HepG2 (cell line): Measurements from ENCODE around the gene NYNRIN. TPM values are rescaled to one million over a fixed set of nuclear protein-coding genes. Genes with fewer than 3 reads are reported as not detected.

Source experiments
- ATAC-seq: fragments of 200-7000 bp; cut with Tn5 transposase; 3 replicates; pipeline ENCODE4 v1.9.1; 2020; ENCODE audit warnings: mild to moderate bottlenecking, moderate library complexity
- BruUV-seq: library from RNA; stranded (reverse); fragments of 400-500 nt; replicated peaks from 2 replicates; lab custom pipeline; 2021; lab: Mats Ljungman, UMichigan
- CTCF ChIA-PET: fragments of 300-600 bp; formaldehyde crosslinking; extraction: SDS; loops from one replicate; lab custom pipeline; 2021; ENCODE audit warnings: low total read pairs, inconsistent platforms, low intra/inter-chr PET ratio; lab: Yijun Ruan, JAX
- POLR2A ChIA-PET: fragments of 350-600 bp; sonication (Branson Sonifier 250); formaldehyde crosslinking; loops from one replicate; lab custom pipeline; 2020; ENCODE audit warnings: antibody characterized with exemption, inconsistent platforms; lab: Yijun Ruan, JAX
- DNase-seq: peaks from one replicate; pipeline ENCODE4 v3.0.0-alpha.2; 2015; ENCODE audit warnings: low spot score
- FAIRE-seq: peaks from 3 replicates; lab custom pipeline; 2011; peaks lifted over from hg19 to GRCh38; lab: Jason Lieb, UNC
- H2AFZ ChIP-seq: one replicate; pipeline ENCODE4 v1.6.1; 2011; ENCODE audit warnings: low read length, inconsistent platforms
- H3K27ac ChIP-seq: fragments of 300-600 bp; 3 replicates; pipeline ENCODE4 v1.8.0; 2011; ENCODE audit warnings: mixed run types, mild to moderate bottlenecking, mixed read lengths, low read length, inconsistent platforms; ENCODE audit not compliant: insufficient read depth; ENCODE audit errors: extremely low read length
- H3K27me3 ChIP-seq, 2 experiments: fragments of 200-600 bp in 1 of 2; 2 replicates in 1 of 2; 3 replicates in 1 of 2; pipeline versions ENCODE4 v1.6.0 to v1.8.0; 2011; ENCODE audit warnings: low read length in 2 of 2, mild to moderate bottlenecking in 2 of 2, moderate library complexity in 2 of 2, inconsistent platforms in 1 of 2; ENCODE audit not compliant: insufficient read depth in 2 of 2, control insufficient read depth in 1 of 2
- H3K36me3 ChIP-seq, 2 experiments: fragments of 200-600 bp in 1 of 2; replicated peaks in 1 of 2; 2 replicates in 1 of 2; 3 replicates in 1 of 2; pipeline versions ENCODE4 v1.5.1 to v1.8.0; 2011; ENCODE audit warnings: low read length in 2 of 2, inconsistent platforms in 1 of 2; ENCODE audit not compliant: insufficient read depth in 2 of 2, control insufficient read depth in 1 of 2
- H3K4me1 ChIP-seq: 2 replicates; pipeline ENCODE4 v1.5.1; 2012; ENCODE audit warnings: low read length, inconsistent platforms; ENCODE audit not compliant: insufficient read depth
- H3K4me2 ChIP-seq: 2 replicates; pipeline ENCODE4 v1.6.0; 2011; ENCODE audit warnings: low read depth, low read length, inconsistent platforms
- H3K4me3 ChIP-seq, 3 experiments: fragments of 200-600 bp in 1 of 3; sonication (generic), shearing (Covaris generic) in 1 of 3; replicated peaks in 1 of 3; 2 replicates each; pipeline ENCODE4 v1.5.1; 2011 to 2016; ENCODE audit warnings: low read length in 3 of 3, inconsistent platforms in 2 of 3, low read depth in 2 of 3, mild to moderate bottlenecking in 2 of 3, control low read depth in 1 of 3, mixed read lengths in 1 of 3; ENCODE audit not compliant: insufficient read depth in 1 of 3
- H3K79me2 ChIP-seq: one replicate; pipeline ENCODE4 v1.6.1; 2011; ENCODE audit warnings: low read length, inconsistent platforms; ENCODE audit not compliant: insufficient read depth
- H3K9ac ChIP-seq: 2 replicates; pipeline ENCODE4 v1.6.0; 2011; ENCODE audit warnings: mild to moderate bottlenecking, low read depth, low read length, inconsistent platforms; ENCODE audit not compliant: insufficient read depth
- H3K9me3 ChIP-seq: 2 replicates; pipeline ENCODE4 v1.5.1; 2012; ENCODE audit warnings: mild to moderate bottlenecking, low read length
- H4K20me1 ChIP-seq: 2 replicates; pipeline ENCODE4 v1.6.0; 2011; ENCODE audit warnings: inconsistent platforms, mild to moderate bottlenecking, low read length, moderate library complexity; ENCODE audit not compliant: insufficient read depth
- AHR ChIP-seq: IDR thresholded peaks from 2 replicates; pipeline ENCODE4 v1.6.1; 2018; ENCODE audit warnings: missing genetic modification reagents, missing compliant biosample characterization
- FOSL2 ChIP-seq: sonication (generic); formaldehyde crosslinking; IDR thresholded peaks from 2 replicates; pipeline ENCODE4 v1.4.0; 2020; ENCODE audit warnings: missing genetic modification reagents
- HCFC1 ChIP-seq: fragments of 150-350 bp; IDR thresholded peaks from 2 replicates; pipeline ENCODE4 v1.6.1; 2014; ENCODE audit warnings: low read depth, low read length
- MBD4 ChIP-seq: IDR thresholded peaks from 2 replicates; pipeline ENCODE4 v1.6.1; 2012; ENCODE audit warnings: low read length, inconsistent platforms, borderline replicate concordance
- NCOA1 ChIP-seq: sonication (generic); formaldehyde crosslinking; IDR thresholded peaks from 2 replicates; pipeline ENCODE4 v1.9.0; 2021; ENCODE audit warnings: missing genetic modification reagents
- NPAS2 ChIP-seq: sonication (generic); formaldehyde crosslinking; IDR thresholded peaks from 2 replicates; pipeline ENCODE4 v1.8.0; 2022; ENCODE audit warnings: mild to moderate bottlenecking, missing genetic modification reagents, borderline replicate concordance
- PBX3 ChIP-seq: sonication (generic); formaldehyde crosslinking; IDR thresholded peaks from 2 replicates; pipeline ENCODE4 v1.8.1; 2023; ENCODE audit warnings: missing genetic modification reagents, inconsistent platforms, borderline replicate concordance
- PTBP1 ChIP-seq: fragments of 200-400 bp; formaldehyde crosslinking; IDR thresholded peaks from 2 replicates; pipeline ENCODE4 v1.6.1; 2018; ENCODE audit warnings: low read length, low read depth; ENCODE audit not compliant: poor library complexity, severe bottlenecking
- SNRNP70 ChIP-seq: fragments of 200-400 bp; formaldehyde crosslinking; IDR thresholded peaks from 2 replicates; pipeline ENCODE4 v1.6.1; 2017; ENCODE audit warnings: mild to moderate bottlenecking, low read depth, low read length, moderate library complexity
- SYNCRIP ChIP-seq: fragments of 200-400 bp; formaldehyde crosslinking; IDR thresholded peaks from 2 replicates; pipeline ENCODE4 v1.6.1; 2018; ENCODE audit warnings: mild to moderate bottlenecking, low read depth, low read length; ENCODE audit not compliant: insufficient read depth
- ZBTB44 ChIP-seq: sonication (generic); formaldehyde crosslinking; IDR thresholded peaks from 2 replicates; pipeline ENCODE4 v1.4.0; 2020; ENCODE audit warnings: missing genetic modification reagents
- WGBS: methylation state at CpG from one replicate; pipeline ENCODE4 v1.1.6; 2017; ENCODE audit warnings: low lambda C conversion rate; 5-methylcytosine and 5-hydroxymethylcytosine counted together
- in situ Hi-C: cut with HindIII; loops from 2 replicates; pipeline ENCODE4 v1.10.0; 2017; ENCODE audit warnings: low pct_unique_long_range_greater_than_20kb; ENCODE audit not compliant: extremely low pct_ligation_motif_present
- intact Hi-C: fragments of 100-400 bp; cut with micrococcal nuclease; formaldehyde crosslinking; loops from one replicate; pipeline ENCODE4 v1.10.0; 2022; ENCODE audit not compliant: unreplicated experiment
- polyA plus RNA-seq, 8 experiments: library from polyadenylated mRNA; depleted of rRNA in 3 of 8; stranded (reverse) in 7 of 8; unstranded in 1 of 8; fragments of >200 nt; fragmentation: Illumina TruSeq in 4 of 8; extraction: Trizol in 4 of 8; gene quantifications; 2 replicates each; pipeline versions ENCODE4 v1.2.1 to v1.2.3, GENCODE V29; 2011 to 2016; ENCODE audit warnings: low read depth in 4 of 8, missing spikeins in 1 of 8, mixed read lengths in 1 of 8; ENCODE audit not compliant: insufficient read depth in 1 of 8
- total RNA-seq, 5 experiments: library from RNA; depleted of rRNA; stranded (reverse); fragments of >200 nt; fragmentation: Illumina TruSeq; extraction: Trizol; gene quantifications; 2 replicates each; pipeline ENCODE4 v1.2.3, GENCODE V29; 2016; ENCODE audit warnings: low read depth in 1 of 5
- TF ChIP-seq, protein P1 (sequence below): sonication (generic); formaldehyde crosslinking; IDR thresholded peaks from 2 replicates; pipeline ENCODE4 v1.4.0; 2020; ENCODE audit warnings: missing genetic modification reagents, mild to moderate bottlenecking, borderline replicate concordance

The NYNRIN gene
- total and polyA plus RNA-seq, 2 of the 13 experiments (the other 11 are each of a cell fraction or from before 2014, with no cell fraction given) = 0.63 to 1.1 TPM

DNA sequence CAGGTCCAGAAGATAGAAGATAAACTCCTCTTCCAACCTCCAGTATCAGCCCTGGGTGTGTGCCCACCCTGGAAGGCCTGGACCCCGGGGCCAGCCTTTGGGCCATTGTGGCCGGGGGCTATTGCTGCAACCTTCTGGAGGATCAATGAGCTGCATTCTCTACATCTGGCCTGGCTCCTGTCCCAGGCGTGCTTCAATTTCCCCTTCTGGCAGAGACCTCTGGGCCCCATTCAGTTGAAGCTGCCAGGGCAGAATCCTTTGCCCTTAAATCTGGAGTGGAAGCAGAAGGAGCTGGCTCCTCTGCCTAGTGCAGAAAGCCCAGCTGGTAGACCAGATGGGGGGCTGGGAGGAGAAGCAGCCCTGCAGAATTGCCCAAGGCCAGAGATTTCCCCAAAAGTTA lies 10.0 kb downstream of the NYNRIN start:
- no peaks in the 10 kb centered on the region for H3K4me1 ChIP-seq
- WGBS = 42% methylated on average over 3 of the region's 3 CpGs
- no peak overlapping the region for H3K9ac ChIP-seq
- no peaks in the 10 kb centered on the region for H3K79me2 ChIP-seq
- in situ Hi-C loops = no loop called here
- no peaks in the 10 kb centered on the region for H3K9me3 ChIP-seq
- no peak overlapping the region for H3K4me2 ChIP-seq
- no TSS peak for BruUV-seq
- DNase-seq (no peak), ATAC-seq (no peak; the same call in 2 of the 3 replicates), FAIRE-seq (no peak)
- no peak overlapping the region for H2AFZ ChIP-seq
- no peak overlapping the region for H3K27ac ChIP-seq
- intact Hi-C loops = no loop called here
- no peaks in the 10 kb centered on the region for H3K36me3 ChIP-seq
- ChIA-PET POLR2A (interaction anchor here (0.5 to 2.0 kb wide), 6 partner anchors 10 to 166 kb away, joined by 3 to 8 read pairs (median 5); partner anchors contain the start of genes CBLN3, CIDEB and KHNYN), CTCF (no interaction called here)
- no peak overlapping the region for H3K4me3 ChIP-seq
- peaks cover 0 to 2% of the 10 kb centered on the region in 2 experiments; a peak in 1 of 5 replicates for H3K27me3 ChIP-seq
- TF ChIP-seq SNRNP70 = no peak
- TF ChIP-seq HCFC1 = no peak
- TF ChIP-seq AHR (CRISPR knock-in tag) = 0 out of 2 replicates have a peak, but pooled peaks have one; percentile 2
- no peaks in the 10 kb centered on the region for H4K20me1 ChIP-seq

- no peak for ATAC-seq
- FAIRE-seq = no peak
- intact Hi-C loops (no loop called here), in situ Hi-C loops (no loop called here)
- H3K9me3 ChIP-seq = no peaks in the 10 kb centered on the region
- ChIA-PET POLR2A (interaction anchor here (0.8 to 2.0 kb wide), 6 partner anchors 9 to 101 kb away, joined by 3 to 8 read pairs (median 5); partner anchors contain the start of genes CBLN3, CIDEB and KHNYN), CTCF (no interaction called here)
- H3K27ac ChIP-seq = no peak overlapping the region
- no peak overlapping the region for H2AFZ ChIP-seq
- peaks cover 0 to 2% of the 10 kb centered on the region in 2 experiments; a peak in 1 of 5 replicates for H3K27me3 ChIP-seq
- H3K4me1 ChIP-seq = no peaks in the 10 kb centered on the region
- DNase-seq = no peak
- no peak overlapping the region for H3K4me2 ChIP-seq
- H4K20me1 ChIP-seq = no peaks in the 10 kb centered on the region
- no peak overlapping the region for H3K9ac ChIP-seq
- no peaks in the 10 kb centered on the region for H3K79me2 ChIP-seq
- H3K36me3 ChIP-seq = no peaks in the 10 kb centered on the region
- H3K4me3 ChIP-seq = no peak overlapping the region
- BruUV-seq = no TSS peak
- WGBS = 53% methylated on average over 6 of the region's 6 CpGs
- TF ChIP-seq PBX3 (CRISPR knock-in tag) (no peak), SYNCRIP (no peak), NCOA1 (CRISPR knock-in tag) (no peak), NPAS2 (CRISPR knock-in tag) (no peak), PTBP1 (no peak), ZBTB44 (CRISPR knock-in tag) (no peak), FOSL2 (no peak), MBD4 (no peak)
- TF ChIP-seq, protein P1, sequence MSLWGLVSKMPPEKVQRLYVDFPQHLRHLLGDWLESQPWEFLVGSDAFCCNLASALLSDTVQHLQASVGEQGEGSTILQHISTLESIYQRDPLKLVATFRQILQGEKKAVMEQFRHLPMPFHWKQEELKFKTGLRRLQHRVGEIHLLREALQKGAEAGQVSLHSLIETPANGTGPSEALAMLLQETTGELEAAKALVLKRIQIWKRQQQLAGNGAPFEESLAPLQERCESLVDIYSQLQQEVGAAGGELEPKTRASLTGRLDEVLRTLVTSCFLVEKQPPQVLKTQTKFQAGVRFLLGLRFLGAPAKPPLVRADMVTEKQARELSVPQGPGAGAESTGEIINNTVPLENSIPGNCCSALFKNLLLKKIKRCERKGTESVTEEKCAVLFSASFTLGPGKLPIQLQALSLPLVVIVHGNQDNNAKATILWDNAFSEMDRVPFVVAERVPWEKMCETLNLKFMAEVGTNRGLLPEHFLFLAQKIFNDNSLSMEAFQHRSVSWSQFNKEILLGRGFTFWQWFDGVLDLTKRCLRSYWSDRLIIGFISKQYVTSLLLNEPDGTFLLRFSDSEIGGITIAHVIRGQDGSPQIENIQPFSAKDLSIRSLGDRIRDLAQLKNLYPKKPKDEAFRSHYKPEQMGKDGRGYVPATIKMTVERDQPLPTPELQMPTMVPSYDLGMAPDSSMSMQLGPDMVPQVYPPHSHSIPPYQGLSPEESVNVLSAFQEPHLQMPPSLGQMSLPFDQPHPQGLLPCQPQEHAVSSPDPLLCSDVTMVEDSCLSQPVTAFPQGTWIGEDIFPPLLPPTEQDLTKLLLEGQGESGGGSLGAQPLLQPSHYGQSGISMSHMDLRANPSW = no peak
Observed at GRCh38 chr14:24409192-24409591, 10.4 kb downstream of the NYNRIN start.
